Measurements from ENCODE around the gene FKBP4.

FKBP4 gene

GRCh38 chr12:2834581-2835491 is 40.1 kb downstream of the FKBP4 start, which contains the start of gene NRIP2:
Gene NRIP2 (minus strand): TSS chr12:2835035. CDS start chr12:2834983, 52 bp downstream.
- CTCF ChIA-PET: no interaction called here
- H3K9me3 ChIP-seq (ENCODE audit: control extremely low read depth in 1 of 5, control insufficient read depth in 4 of 5, insufficient read depth in 2 of 5, low read depth in 1 of 5, low read length in 4 of 5): no peaks in the 10 kb centered on the region
- DNase-seq: peak in 2 of 3 donors; percentile 11 to 26
- H3K36me3 ChIP-seq (ENCODE audit: control insufficient read depth in 4 of 4, insufficient read depth in 4 of 4, low read length in 3 of 4): peaks cover 4 to 13% (median 6%) of the 10 kb centered on the region in 4 experiments
- 53% methylated on average over 21 of the region's 32 CpGs for WGBS (ENCODE audit: insufficient coverage)
- H3K27ac ChIP-seq (ENCODE audit: insufficient read depth in 1 of 2, low read depth in 1 of 2, low read length in 2 of 2, poor library complexity in 1 of 2, severe bottlenecking in 2 of 2): no peak within 1 kb of the TSS
- H3K27me3 ChIP-seq (replicated peaks in 2 of 5; ENCODE audit: control insufficient read depth in 4 of 5, insufficient read depth in 5 of 5, low read length in 4 of 5): peaks cover 0 to 12% (median 0%) of the 10 kb centered on the region in 5 experiments
- peaks cover 0 to 2% (median 0%) of the 10 kb centered on the region in 4 experiments for H3K4me1 ChIP-seq (ENCODE audit: control extremely low read depth in 1 of 4, control insufficient read depth in 4 of 4, insufficient read depth in 4 of 4, low read length in 3 of 4)
- POLR2A ChIA-PET: no interaction called here
- no peak within 1 kb of the TSS for H3K4me3 ChIP-seq (ENCODE audit: control insufficient read depth in 1 of 7, extremely low read depth in 1 of 7, insufficient read depth in 4 of 7, low read depth in 2 of 7, low read length in 6 of 7)

GRCh38 chr12:2835691-2836403 is 41.1 kb downstream of the FKBP4 start:
- POLR2A ChIA-PET: no interaction called here
- no peak overlapping the region for H3K27ac ChIP-seq (ENCODE audit: insufficient read depth in 1 of 2, low read depth in 1 of 2, low read length in 2 of 2, poor library complexity in 1 of 2, severe bottlenecking in 2 of 2)
- no peak for DNase-seq
- CTCF ChIA-PET: interaction anchor here (1.0 kb wide), 1 partner anchor 10 kb away, joined by 5 read pairs; no protein-coding TSS in a partner anchor
- WGBS (ENCODE audit: insufficient coverage): 89% methylated on average over 2 of the region's 4 CpGs
- H3K27me3 ChIP-seq (replicated peaks in 2 of 5; ENCODE audit: control insufficient read depth in 4 of 5, insufficient read depth in 5 of 5, low read length in 4 of 5): peaks cover 0 to 12% (median 0%) of the 10 kb centered on the region in 5 experiments
- H3K4me3 ChIP-seq (ENCODE audit: control insufficient read depth in 1 of 7, extremely low read depth in 1 of 7, insufficient read depth in 4 of 7, low read depth in 2 of 7, low read length in 6 of 7): no peak overlapping the region
- peaks cover 1 to 9% (median 5%) of the 10 kb centered on the region in 4 experiments for H3K36me3 ChIP-seq (ENCODE audit: control insufficient read depth in 4 of 4, insufficient read depth in 4 of 4, low read length in 3 of 4)
- no peaks in the 10 kb centered on the region for H3K9me3 ChIP-seq (ENCODE audit: control extremely low read depth in 1 of 5, control insufficient read depth in 4 of 5, insufficient read depth in 2 of 5, low read depth in 1 of 5, low read length in 4 of 5)
- H3K4me1 ChIP-seq (ENCODE audit: control extremely low read depth in 1 of 4, control insufficient read depth in 4 of 4, insufficient read depth in 4 of 4, low read length in 3 of 4): peaks cover 0 to 2% (median 0%) of the 10 kb centered on the region in 4 experiments

GRCh38 chr12:2836574-2836973 is 41.8 kb downstream of the FKBP4 start:
- Histone ChIP-seq H3K9me3 (ENCODE audit: control extremely low read depth in 1 of 5, control insufficient read depth in 4 of 5, insufficient read depth in 2 of 5, low read depth in 1 of 5, low read length in 4 of 5) (no peaks in the 10 kb centered on the region), H3K4me1 (ENCODE audit: control extremely low read depth in 1 of 4, control insufficient read depth in 4 of 4, insufficient read depth in 4 of 4, low read length in 3 of 4) (peaks cover 0 to 2% (median 0%) of the 10 kb centered on the region in 4 experiments), H3K36me3 (ENCODE audit: control insufficient read depth in 4 of 4, insufficient read depth in 4 of 4, low read length in 3 of 4) (peaks cover 4 to 12% (median 6%) of the 10 kb centered on the region in 4 experiments), H3K27me3 (replicated peaks in 2 of 5; ENCODE audit: control insufficient read depth in 4 of 5, insufficient read depth in 5 of 5, low read length in 4 of 5) (peaks cover 0 to 12% (median 0%) of the 10 kb centered on the region in 5 experiments), H3K4me3 (ENCODE audit: control insufficient read depth in 1 of 7, extremely low read depth in 1 of 7, insufficient read depth in 4 of 7, low read depth in 2 of 7, low read length in 6 of 7) (no peak overlapping the region), H3K27ac (ENCODE audit: insufficient read depth in 1 of 2, low read depth in 1 of 2, low read length in 2 of 2, poor library complexity in 1 of 2, severe bottlenecking in 2 of 2) (no peak overlapping the region)
- WGBS (ENCODE audit: insufficient coverage): 92% methylated on average over 6 of the region's 8 CpGs
- no peak for DNase-seq
- ChIA-PET POLR2A (no interaction called here), CTCF (interaction anchor here (1.0 to 1.5 kb wide), 2 partner anchors 9 to 14 kb away, joined by 3 to 5 read pairs; no protein-coding TSS in a partner anchor)

GRCh38 chr12:2841056-2841650 is 46.4 kb downstream of the FKBP4 start:
- WGBS (ENCODE audit: insufficient coverage): 90% methylated on average over 8 of the region's 9 CpGs
- CTCF ChIA-PET: no interaction called here
- Histone ChIP-seq H3K36me3 (ENCODE audit: control insufficient read depth in 4 of 4, insufficient read depth in 4 of 4, low read length in 3 of 4) (peaks cover 5 to 20% (median 10%) of the 10 kb centered on the region in 4 experiments), H3K4me3 (ENCODE audit: control insufficient read depth in 1 of 7, extremely low read depth in 1 of 7, insufficient read depth in 4 of 7, low read depth in 2 of 7, low read length in 6 of 7) (no peak overlapping the region), H3K27ac (ENCODE audit: insufficient read depth in 1 of 2, low read depth in 1 of 2, low read length in 2 of 2, poor library complexity in 1 of 2, severe bottlenecking in 2 of 2) (no peak overlapping the region), H3K9me3 (ENCODE audit: control extremely low read depth in 1 of 5, control insufficient read depth in 4 of 5, insufficient read depth in 2 of 5, low read depth in 1 of 5, low read length in 4 of 5) (no peaks in the 10 kb centered on the region), H3K27me3 (replicated peaks in 2 of 5; ENCODE audit: control insufficient read depth in 4 of 5, insufficient read depth in 5 of 5, low read length in 4 of 5) (no peaks in the 10 kb centered on the region), H3K4me1 (ENCODE audit: control extremely low read depth in 1 of 4, control insufficient read depth in 4 of 4, insufficient read depth in 4 of 4, low read length in 3 of 4) (no peaks in the 10 kb centered on the region)
- DNase-seq: peak in 1 of 3 donors; percentile 3
- POLR2A ChIA-PET: no interaction called here

- no peak for DNase-seq
- ChIA-PET CTCF (interaction anchor here (1.2 kb wide), 1 partner anchor 14 kb away, joined by 3 read pairs; the partner anchor contains the start of gene TEX52), POLR2A (no interaction called here)
- H3K9me3 ChIP-seq (ENCODE audit: control extremely low read depth in 1 of 5, control insufficient read depth in 4 of 5, insufficient read depth in 2 of 5, low read depth in 1 of 5, low read length in 4 of 5): no peaks in the 10 kb centered on the region
- H3K27ac ChIP-seq (ENCODE audit: insufficient read depth in 1 of 2, low read depth in 1 of 2, low read length in 2 of 2, poor library complexity in 1 of 2, severe bottlenecking in 2 of 2): no peak overlapping the region
- H3K4me1 ChIP-seq (ENCODE audit: control extremely low read depth in 1 of 4, control insufficient read depth in 4 of 4, insufficient read depth in 4 of 4, low read length in 3 of 4): no peaks in the 10 kb centered on the region
- WGBS (ENCODE audit: insufficient coverage): 100% methylated on average over 4 of the region's 5 CpGs
- peaks cover 5 to 20% (median 10%) of the 10 kb centered on the region in 4 experiments for H3K36me3 ChIP-seq (ENCODE audit: control insufficient read depth in 4 of 4, insufficient read depth in 4 of 4, low read length in 3 of 4)
- H3K27me3 ChIP-seq (replicated peaks in 2 of 5; ENCODE audit: control insufficient read depth in 4 of 5, insufficient read depth in 5 of 5, low read length in 4 of 5): no peaks in the 10 kb centered on the region
- no peak overlapping the region for H3K4me3 ChIP-seq (ENCODE audit: control insufficient read depth in 1 of 7, extremely low read depth in 1 of 7, insufficient read depth in 4 of 7, low read depth in 2 of 7, low read length in 6 of 7)
Observed at GRCh38 chr12:2842948-2843347, 48.2 kb downstream of the FKBP4 start.

- WGBS (ENCODE audit: insufficient coverage): 100% methylated on average over 8 of the region's 9 CpGs
- no peak for DNase-seq
- H3K36me3 ChIP-seq (ENCODE audit: control insufficient read depth in 4 of 4, insufficient read depth in 4 of 4, low read length in 3 of 4): peaks cover 0 to 22% (median 9%) of the 10 kb centered on the region in 4 experiments
- POLR2A ChIA-PET: no interaction called here
- no peaks in the 10 kb centered on the region for H3K27me3 ChIP-seq (replicated peaks in 2 of 5; ENCODE audit: control insufficient read depth in 4 of 5, insufficient read depth in 5 of 5, low read length in 4 of 5)
- no peaks in the 10 kb centered on the region for H3K4me1 ChIP-seq (ENCODE audit: control extremely low read depth in 1 of 4, control insufficient read depth in 4 of 4, insufficient read depth in 4 of 4, low read length in 3 of 4)
- CTCF ChIA-PET: interaction anchor here (1.2 to 3.8 kb wide), 5 partner anchors 10 to 197 kb away, joined by 3 to 18 read pairs (median 8); no protein-coding TSS in a partner anchor
- H3K4me3 ChIP-seq (ENCODE audit: control insufficient read depth in 1 of 7, extremely low read depth in 1 of 7, insufficient read depth in 4 of 7, low read depth in 2 of 7, low read length in 6 of 7): no peak overlapping the region
- no peak overlapping the region for H3K27ac ChIP-seq (ENCODE audit: insufficient read depth in 1 of 2, low read depth in 1 of 2, low read length in 2 of 2, poor library complexity in 1 of 2, severe bottlenecking in 2 of 2)
- H3K9me3 ChIP-seq (ENCODE audit: control extremely low read depth in 1 of 5, control insufficient read depth in 4 of 5, insufficient read depth in 2 of 5, low read depth in 1 of 5, low read length in 4 of 5): no peaks in the 10 kb centered on the region
Observed at GRCh38 chr12:2844786-2845185, 50.0 kb downstream of the FKBP4 start.
